ENCODE data around the gene TGFBR3L. TPM values are rescaled to one million over a fixed set of nuclear protein-coding genes. Genes with fewer than 3 reads are reported as not detected.

The TGFBR3L gene
- total and polyA plus RNA-seq, 5 donors from 2014 or later, result 1.1 TPM; not detected in 4

GRCh38 chr19:7869910-7870511 is 44.6 kb upstream of the TGFBR3L start:
- Mint-ChIP-seq H3K36me3 (no peaks in the 10 kb centered on the region), H3K4me3 (peak overlapping the region in 2 of 4 donors; percentile 77 to 84), H3K27ac (no peak overlapping the region), H3K4me1 (peaks cover 0 to 52% (median 14%) of the 10 kb centered on the region in 4 donors), H3K9me3 (no peaks in the 10 kb centered on the region), H3K27me3 (peaks cover 34% of the 10 kb centered on the region)
- H3K4me3 ChIP-seq (ENCODE audit: low read depth, low read length), result no peak overlapping the region
- DNase-seq, result peak in 2 of 3 donors; percentile 45 to 57
- no peaks in the 10 kb centered on the region for H3K9me3 ChIP-seq (ENCODE audit: control insufficient read depth in 2 of 2, low read length in 2 of 2)
- ATAC-seq (ENCODE audit: low read depth in 2 of 2), result no peak
- H3K4me1 ChIP-seq (ENCODE audit: control insufficient read depth, insufficient read depth, low read length, poor library complexity, severe bottlenecking), result peaks cover 57% of the 10 kb centered on the region
- H3K27ac ChIP-seq (ENCODE audit: insufficient read depth, low read length, poor library complexity, severe bottlenecking), result peak overlapping the region; percentile 78
- peaks cover 4% of the 10 kb centered on the region for H3K27me3 ChIP-seq (ENCODE audit: control insufficient read depth, insufficient read depth, low read length)
- no peaks in the 10 kb centered on the region for H3K36me3 ChIP-seq (ENCODE audit: control insufficient read depth, insufficient read depth, low read length)

- peaks cover 4% of the 10 kb centered on the region for H3K27me3 ChIP-seq (ENCODE audit: control insufficient read depth, insufficient read depth, low read length)
- DNase-seq (peak; percentile 42 to 50 (median 45)), ATAC-seq (ENCODE audit: low read depth in 2 of 2) (no peak)
- H3K9me3 ChIP-seq (ENCODE audit: control insufficient read depth in 2 of 2, low read length in 2 of 2), result no peaks in the 10 kb centered on the region
- no peak overlapping the region for H3K27ac ChIP-seq (ENCODE audit: insufficient read depth, low read length, poor library complexity, severe bottlenecking)
- Mint-ChIP-seq H3K4me1 (peaks cover 0 to 46% (median 9%) of the 10 kb centered on the region in 4 donors), H3K36me3 (no peaks in the 10 kb centered on the region), H3K9me3 (peaks cover 0 to 2% (median 0%) of the 10 kb centered on the region in 7 donors), H3K27me3 (peaks cover 39% of the 10 kb centered on the region), H3K4me3 (peak overlapping the region; percentile 16 to 85 (median 62)), H3K27ac (no peak overlapping the region)
- no peaks in the 10 kb centered on the region for H3K36me3 ChIP-seq (ENCODE audit: control insufficient read depth, insufficient read depth, low read length)
- H3K4me1 ChIP-seq (ENCODE audit: control insufficient read depth, insufficient read depth, low read length, poor library complexity, severe bottlenecking), result peaks cover 57% of the 10 kb centered on the region
- H3K4me3 ChIP-seq (ENCODE audit: low read depth, low read length), result no peak overlapping the region
Observed at GRCh38 chr19:7870571-7871436, 43.8 kb upstream of the TGFBR3L start.

- Histone ChIP-seq H3K36me3 (ENCODE audit: control insufficient read depth, insufficient read depth, low read length) (no peaks in the 10 kb centered on the region), H3K9me3 (ENCODE audit: control insufficient read depth in 2 of 2, low read length in 2 of 2) (no peaks in the 10 kb centered on the region), H3K4me1 (ENCODE audit: control insufficient read depth, insufficient read depth, low read length, poor library complexity, severe bottlenecking) (peaks cover 57% of the 10 kb centered on the region), H3K4me3 (ENCODE audit: low read depth, low read length) (no peak overlapping the region), H3K27ac (ENCODE audit: insufficient read depth, low read length, poor library complexity, severe bottlenecking) (no peak overlapping the region), H3K27me3 (ENCODE audit: control insufficient read depth, insufficient read depth, low read length) (peaks cover 4% of the 10 kb centered on the region)
- H3K4me3 Mint-ChIP-seq, result peak overlapping the region; percentile 54 to 85 (median 74)
- H3K27ac Mint-ChIP-seq, result peak overlapping the region in 1 of 3 donors; percentile 56
- peaks cover 0 to 48% (median 9%) of the 10 kb centered on the region in 4 donors for H3K4me1 Mint-ChIP-seq
- H3K27me3 Mint-ChIP-seq, result peaks cover 46% of the 10 kb centered on the region
- peak; percentile 68 to 80 (median 79) for DNase-seq
- H3K36me3 Mint-ChIP-seq, result no peaks in the 10 kb centered on the region
- ATAC-seq (ENCODE audit: low read depth in 2 of 2), result no peak
- H3K9me3 Mint-ChIP-seq, result peaks cover 0 to 3% (median 0%) of the 10 kb centered on the region in 7 donors
Observed at GRCh38 chr19:7871437-7872305, 43.0 kb upstream of the TGFBR3L start.

DNA sequence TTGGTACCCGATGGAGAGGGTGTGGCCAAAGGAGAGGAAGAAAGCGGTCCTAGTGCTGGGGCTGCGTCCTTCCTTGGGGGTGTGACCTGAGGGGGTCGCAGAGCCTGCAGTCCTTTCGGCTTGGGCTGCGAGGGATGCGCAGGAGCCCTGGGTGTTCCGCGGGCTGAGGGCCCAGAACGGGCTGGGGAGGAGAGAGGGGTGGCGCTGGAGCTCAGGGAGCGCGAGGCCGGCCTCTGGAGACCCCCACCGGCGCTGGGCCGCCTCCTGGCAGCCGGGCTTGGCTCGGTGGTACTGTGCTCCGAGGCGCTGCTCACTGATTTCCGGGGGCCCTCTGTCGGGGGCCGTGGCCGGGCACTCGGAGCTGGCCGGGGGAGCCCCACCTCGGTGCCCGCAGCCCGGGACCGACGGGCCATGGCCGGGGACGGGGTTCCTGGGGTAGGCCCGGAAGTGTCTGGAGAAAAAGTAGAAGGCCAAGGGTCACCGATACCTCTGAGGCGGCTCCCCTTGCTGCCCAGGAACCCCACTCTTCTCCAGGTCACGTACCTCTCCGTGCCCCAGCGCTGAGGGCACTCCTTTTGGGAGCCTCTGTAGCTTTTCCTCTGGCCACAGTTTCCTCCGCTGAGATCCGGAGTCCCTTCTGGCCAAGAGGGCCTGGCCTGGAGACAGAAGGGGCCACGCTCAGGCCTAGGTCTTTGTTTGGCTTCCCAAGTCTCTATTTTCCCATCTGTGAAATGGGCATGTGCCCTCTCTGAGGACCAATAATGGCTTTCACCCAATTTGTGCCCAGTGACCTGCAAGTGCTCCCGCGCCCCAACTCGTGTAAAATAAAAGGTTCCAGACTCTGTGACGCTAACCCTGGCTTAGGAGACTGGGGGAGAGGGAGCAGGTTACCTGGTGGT is 42.1 kb upstream of the TGFBR3L start:
- no peaks in the 10 kb centered on the region for H3K36me3 Mint-ChIP-seq
- DNase-seq, result no peak
- no peak for ATAC-seq (ENCODE audit: low read depth in 2 of 2)
- Histone ChIP-seq H3K4me3 (ENCODE audit: low read depth, low read length) (no peak overlapping the region), H3K9me3 (ENCODE audit: control insufficient read depth in 2 of 2, low read length in 2 of 2) (no peaks in the 10 kb centered on the region), H3K27me3 (ENCODE audit: control insufficient read depth, insufficient read depth, low read length) (peaks cover 4% of the 10 kb centered on the region), H3K4me1 (ENCODE audit: control insufficient read depth, insufficient read depth, low read length, poor library complexity, severe bottlenecking) (peaks cover 57% of the 10 kb centered on the region), H3K27ac (ENCODE audit: insufficient read depth, low read length, poor library complexity, severe bottlenecking) (no peak overlapping the region), H3K36me3 (ENCODE audit: control insufficient read depth, insufficient read depth, low read length) (no peaks in the 10 kb centered on the region)
- no peak overlapping the region for H3K27ac Mint-ChIP-seq
- peaks cover 46% of the 10 kb centered on the region for H3K27me3 Mint-ChIP-seq
- peaks cover 0 to 3% (median 0%) of the 10 kb centered on the region in 7 donors for H3K9me3 Mint-ChIP-seq
- peak overlapping the region in 3 of 4 donors; percentile 54 to 85 (median 79) for H3K4me3 Mint-ChIP-seq
- H3K4me1 Mint-ChIP-seq, result peaks cover 0 to 43% (median 9%) of the 10 kb centered on the region in 4 donors

DNA sequence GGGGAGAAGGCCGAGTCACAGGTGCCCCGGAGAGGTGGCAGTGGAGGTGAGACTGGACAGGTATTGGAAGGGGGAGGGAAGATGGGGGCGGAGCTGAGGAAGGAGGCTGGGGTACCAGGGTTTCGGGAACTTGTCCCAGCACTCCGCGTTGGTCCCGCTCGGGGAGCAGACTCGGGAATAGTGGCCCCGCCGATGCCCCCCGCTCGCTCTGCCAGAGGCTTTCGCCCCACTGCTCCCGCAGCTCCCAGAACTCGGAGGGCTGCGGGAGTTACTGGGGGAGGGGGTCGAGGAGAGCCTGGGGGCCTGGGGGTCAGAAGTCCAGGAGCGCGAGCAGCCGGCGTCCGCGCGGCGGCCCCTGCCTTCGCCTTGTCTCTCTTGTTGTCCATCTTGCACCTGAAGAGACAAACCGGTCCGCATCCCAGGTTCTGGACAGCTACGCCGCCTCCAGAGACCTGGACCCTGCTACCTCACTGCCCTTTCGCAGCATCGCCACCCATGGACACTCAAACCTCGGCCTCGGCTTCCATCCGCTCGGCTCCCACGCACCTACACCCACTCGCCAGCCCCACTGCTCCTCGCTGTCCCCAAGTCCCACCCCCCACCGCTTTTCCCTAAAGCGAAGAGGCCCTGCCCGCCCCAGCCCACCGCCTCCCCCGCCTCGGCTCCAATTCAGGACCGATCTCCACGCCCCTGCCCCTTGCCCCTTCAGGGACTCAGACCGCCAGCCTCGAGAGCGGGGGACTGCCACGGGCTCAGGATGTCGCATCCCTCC is 41.1 kb upstream of the TGFBR3L start:
- Mint-ChIP-seq H3K9me3 (peaks cover 0 to 3% (median 0%) of the 10 kb centered on the region in 7 donors), H3K36me3 (no peaks in the 10 kb centered on the region), H3K4me1 (peaks cover 0 to 39% (median 9%) of the 10 kb centered on the region in 4 donors), H3K27me3 (peaks cover 43% of the 10 kb centered on the region), H3K4me3 (peak overlapping the region in 2 of 4 donors; percentile 77 to 84), H3K27ac (no peak overlapping the region)
- no peak overlapping the region for H3K4me3 ChIP-seq (ENCODE audit: low read depth, low read length)
- H3K27me3 ChIP-seq (ENCODE audit: control insufficient read depth, insufficient read depth, low read length), result peaks cover 4% of the 10 kb centered on the region
- peaks cover 53% of the 10 kb centered on the region for H3K4me1 ChIP-seq (ENCODE audit: control insufficient read depth, insufficient read depth, low read length, poor library complexity, severe bottlenecking)
- H3K27ac ChIP-seq (ENCODE audit: insufficient read depth, low read length, poor library complexity, severe bottlenecking), result no peak overlapping the region
- ATAC-seq (ENCODE audit: low read depth in 2 of 2) (no peak), DNase-seq (no peak)
- no peaks in the 10 kb centered on the region for H3K36me3 ChIP-seq (ENCODE audit: control insufficient read depth, insufficient read depth, low read length)
- no peaks in the 10 kb centered on the region for H3K9me3 ChIP-seq (ENCODE audit: control insufficient read depth in 2 of 2, low read length in 2 of 2)

DNA sequence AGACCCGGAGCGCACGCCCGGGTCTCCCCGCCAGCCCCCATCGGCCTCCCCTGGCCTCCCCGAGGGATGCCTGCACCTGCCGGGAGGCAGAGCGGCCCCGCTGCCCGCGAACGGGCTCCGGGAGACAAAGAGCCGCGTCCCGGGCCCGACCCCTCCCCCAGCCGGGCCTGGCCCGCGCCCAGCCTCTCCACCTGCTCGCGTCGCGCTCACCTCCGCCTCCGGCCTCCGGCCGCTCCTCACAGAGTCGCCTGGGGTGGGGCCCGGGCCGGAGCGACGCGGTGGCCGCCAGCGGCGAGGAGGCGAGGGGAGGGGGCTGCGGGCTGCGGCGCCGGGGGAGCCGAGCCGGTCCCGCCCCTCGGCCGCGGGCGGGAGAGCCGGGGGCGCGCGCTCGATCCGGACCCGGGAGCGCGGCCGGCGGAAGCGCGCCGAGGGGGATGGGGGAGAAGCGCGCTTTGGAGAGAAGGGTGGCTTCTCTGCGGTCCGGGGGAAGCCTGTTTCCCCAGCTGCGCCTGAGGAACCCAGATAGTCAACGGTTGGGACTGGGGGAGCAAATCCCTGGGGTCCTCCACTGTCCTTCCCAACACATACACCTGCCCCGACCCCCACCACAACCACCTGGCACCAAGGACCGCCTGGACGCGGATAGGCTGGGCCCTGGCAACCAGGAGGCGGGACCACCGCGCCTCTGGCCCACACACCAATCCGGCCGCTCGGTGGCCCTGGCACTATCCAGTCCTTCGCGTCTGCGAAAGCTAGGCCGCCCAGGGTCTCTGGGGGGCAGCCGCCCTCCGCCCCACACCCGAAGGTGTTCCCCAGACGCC is 40.3 kb upstream of the TGFBR3L start, which contains the start of gene PRR36:
Gene PRR36, minus strand, starts transcription at position 315 of the 821 bp plus-strand sequence. CDS start 701 bp downstream, outside the sequence.
- ATAC-seq (ENCODE audit: low read depth in 2 of 2) (no peak), DNase-seq (no peak)
- no peak within 1 kb of the TSS for H3K4me3 ChIP-seq (ENCODE audit: low read depth, low read length)
- H3K36me3 ChIP-seq (ENCODE audit: control insufficient read depth, insufficient read depth, low read length), result no peaks in the 10 kb centered on the region
- Mint-ChIP-seq H3K36me3 (no peaks in the 10 kb centered on the region), H3K27me3 (peaks cover 39% of the 10 kb centered on the region), H3K4me1 (peaks cover 0 to 34% (median 9%) of the 10 kb centered on the region in 4 donors), H3K27ac (no peak within 1 kb of the TSS), H3K9me3 (peaks cover 0 to 3% (median 0%) of the 10 kb centered on the region in 7 donors), H3K4me3 (peak within 1 kb of the TSS in 3 of 4 donors; percentile 25 to 84 (median 77))
- no peaks in the 10 kb centered on the region for H3K9me3 ChIP-seq (ENCODE audit: control insufficient read depth in 2 of 2, low read length in 2 of 2)
- H3K27me3 ChIP-seq (ENCODE audit: control insufficient read depth, insufficient read depth, low read length), result peaks cover 4% of the 10 kb centered on the region
- no peak within 1 kb of the TSS for H3K27ac ChIP-seq (ENCODE audit: insufficient read depth, low read length, poor library complexity, severe bottlenecking)
- peaks cover 45% of the 10 kb centered on the region for H3K4me1 ChIP-seq (ENCODE audit: control insufficient read depth, insufficient read depth, low read length, poor library complexity, severe bottlenecking)

Measured in CD4-positive, CD25-positive, alpha-beta regulatory T cell (primary cell).